Measurements from ENCODE around the gene SFTA2. TPM values are rescaled to one million over a fixed set of nuclear protein-coding genes. Genes with fewer than 3 reads are reported as not detected.

SFTA2 gene
- total RNA-seq, 2 donors from 2014 or later: not detected

GRCh38 chr6:30937265-30937664 lies 5.3 kb upstream of the SFTA2 start:
- Histone ChIP-seq H3K4me1 (ENCODE audit: control insufficient read depth, insufficient read depth, low read length) (no peaks in the 10 kb centered on the region), H3K27me3 (ENCODE audit: control insufficient read depth, insufficient read depth, low read length, poor library complexity, severe bottlenecking) (no peaks in the 10 kb centered on the region), H3K9ac (ENCODE audit: extremely low read depth, low read length, poor library complexity, severe bottlenecking) (no peak overlapping the region), H3K36me3 (ENCODE audit: control insufficient read depth, insufficient read depth, low read length) (no peaks in the 10 kb centered on the region), H3K4me3 (ENCODE audit: low read length) (no peak overlapping the region), H3K9me3 (ENCODE audit: control insufficient read depth, low read length) (no peaks in the 10 kb centered on the region), H3K27ac (ENCODE audit: low read depth, low read length) (no peak overlapping the region)
- no peak overlapping the region for H3K4me3 Mint-ChIP-seq
- H3K27me3 Mint-ChIP-seq (ENCODE audit: insufficient read depth): peaks cover 8% of the 10 kb centered on the region
- no peaks in the 10 kb centered on the region for H3K36me3 Mint-ChIP-seq (ENCODE audit: low read depth)
- TF ChIP-seq CTCF (conservative IDR thresholded peaks at IDR 0.05): no peak
- no peak overlapping the region for H3K27ac Mint-ChIP-seq
- H3K9me3 Mint-ChIP-seq: no peaks in the 10 kb centered on the region
- WGBS, 2 experiments (ENCODE audit: insufficient coverage in 1 of 2, insufficient read length in 1 of 2): 72 to 84% methylated on average over 3 to 6 of the region's 6 CpGs
- peaks cover 12% of the 10 kb centered on the region for H3K4me1 Mint-ChIP-seq
- no peak for DNase-seq

- Mint-ChIP-seq H3K4me1 (no peaks in the 10 kb centered on the region), H3K27ac (no peak overlapping the region), H3K4me3 (no peak overlapping the region), H3K36me3 (ENCODE audit: low read depth) (no peaks in the 10 kb centered on the region), H3K9me3 (no peaks in the 10 kb centered on the region), H3K27me3 (ENCODE audit: insufficient read depth) (peaks cover 6% of the 10 kb centered on the region)
- no peak for TF ChIP-seq CTCF (conservative IDR thresholded peaks at IDR 0.05)
- Histone ChIP-seq H3K4me1 (ENCODE audit: control insufficient read depth, insufficient read depth, low read length) (no peaks in the 10 kb centered on the region), H3K27ac (ENCODE audit: low read depth, low read length) (no peak overlapping the region), H3K9me3 (ENCODE audit: control insufficient read depth, low read length) (no peaks in the 10 kb centered on the region), H3K9ac (ENCODE audit: extremely low read depth, low read length, poor library complexity, severe bottlenecking) (no peak overlapping the region), H3K27me3 (ENCODE audit: control insufficient read depth, insufficient read depth, low read length, poor library complexity, severe bottlenecking) (no peaks in the 10 kb centered on the region), H3K36me3 (ENCODE audit: control insufficient read depth, insufficient read depth, low read length) (no peaks in the 10 kb centered on the region), H3K4me3 (ENCODE audit: low read length) (no peak overlapping the region)
- WGBS, 2 experiments (ENCODE audit: insufficient coverage in 1 of 2, insufficient read length in 1 of 2): 73 to 82% methylated on average over 3 of the region's 3 CpGs
- DNase-seq: no peak
Observed at GRCh38 chr6:30935018-30935417, 3.0 kb upstream of the SFTA2 start.

GRCh38 chr6:30932665-30933365 lies 845 bp upstream of the SFTA2 start:
- no peak for DNase-seq
- Histone ChIP-seq H3K27me3 (ENCODE audit: control insufficient read depth, insufficient read depth, low read length, poor library complexity, severe bottlenecking) (no peaks in the 10 kb centered on the region), H3K36me3 (ENCODE audit: control insufficient read depth, insufficient read depth, low read length) (peaks cover 13% of the 10 kb centered on the region), H3K4me3 (ENCODE audit: low read length) (no peak overlapping the region), H3K4me1 (ENCODE audit: control insufficient read depth, insufficient read depth, low read length) (no peaks in the 10 kb centered on the region), H3K9ac (ENCODE audit: extremely low read depth, low read length, poor library complexity, severe bottlenecking) (no peak overlapping the region), H3K27ac (ENCODE audit: low read depth, low read length) (no peak overlapping the region), H3K9me3 (ENCODE audit: control insufficient read depth, low read length) (peaks cover 12% of the 10 kb centered on the region)
- Mint-ChIP-seq H3K27ac (no peak overlapping the region), H3K4me3 (no peak overlapping the region), H3K36me3 (ENCODE audit: low read depth) (peaks cover 16% of the 10 kb centered on the region), H3K27me3 (ENCODE audit: insufficient read depth) (no peaks in the 10 kb centered on the region), H3K4me1 (no peaks in the 10 kb centered on the region), H3K9me3 (peaks cover 13% of the 10 kb centered on the region)
- WGBS, 2 experiments (ENCODE audit: insufficient coverage in 1 of 2, insufficient read length in 1 of 2): 93 to 94% methylated on average over 5 to 6 of the region's 6 CpGs
- no peak for TF ChIP-seq CTCF (conservative IDR thresholded peaks at IDR 0.05)

All from endodermal cell (in vitro differentiated cells).